Activated CD4-positive, alpha-beta T cell treated with anti-CD3 and anti-CD28 coated beads for 4 hours (primary cell): ENCODE results near the gene ASPSCR1.

ENCODE experiments used
- DNase-seq, 2 donors: peaks; one replicate each; pipeline ENCODE4 v3.0.0-alpha.2; 2020

ASPSCR1 gene

DNA sequence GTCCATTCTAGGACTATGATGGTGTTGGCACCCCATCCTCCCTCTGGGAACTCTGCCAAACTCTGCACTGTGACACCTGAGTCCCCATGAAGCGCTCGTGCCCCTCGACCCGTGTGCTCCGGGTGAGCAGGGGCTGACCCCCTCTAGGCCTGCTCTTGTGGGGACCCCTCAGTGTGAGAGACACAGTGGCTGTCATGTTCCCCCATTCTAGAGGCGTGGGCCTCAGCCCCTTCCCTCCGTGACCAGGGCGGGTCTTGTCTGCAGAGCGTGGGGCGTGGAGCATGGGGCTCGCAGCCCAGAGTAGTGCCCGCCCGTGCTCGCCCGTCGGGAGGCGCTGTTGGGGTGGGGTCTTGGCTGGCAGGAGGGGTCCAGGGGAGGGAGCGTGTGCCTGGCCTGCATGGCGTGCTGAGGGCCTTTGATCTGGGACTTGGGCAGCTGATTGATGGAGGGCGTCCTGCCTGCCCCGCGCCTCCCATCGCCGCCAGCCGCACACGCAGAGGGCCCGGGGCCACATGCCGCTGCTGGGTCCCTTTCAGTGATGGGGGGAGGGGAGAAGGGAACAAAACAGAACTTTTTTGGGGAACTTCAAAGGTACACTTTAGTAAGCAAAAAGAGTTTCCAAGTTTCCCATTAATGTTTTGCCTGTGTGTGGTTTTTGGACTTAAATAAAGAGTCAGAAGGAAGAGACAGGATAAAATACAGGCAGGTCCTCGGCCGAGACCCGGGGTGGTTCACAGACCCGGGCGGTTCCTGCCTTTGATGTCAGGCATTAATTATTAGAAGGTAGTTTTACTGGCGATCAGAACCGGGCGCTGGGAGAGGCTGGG is 22.8 kb downstream of the ASPSCR1 start:
- DNase-seq, result no peak

DNA sequence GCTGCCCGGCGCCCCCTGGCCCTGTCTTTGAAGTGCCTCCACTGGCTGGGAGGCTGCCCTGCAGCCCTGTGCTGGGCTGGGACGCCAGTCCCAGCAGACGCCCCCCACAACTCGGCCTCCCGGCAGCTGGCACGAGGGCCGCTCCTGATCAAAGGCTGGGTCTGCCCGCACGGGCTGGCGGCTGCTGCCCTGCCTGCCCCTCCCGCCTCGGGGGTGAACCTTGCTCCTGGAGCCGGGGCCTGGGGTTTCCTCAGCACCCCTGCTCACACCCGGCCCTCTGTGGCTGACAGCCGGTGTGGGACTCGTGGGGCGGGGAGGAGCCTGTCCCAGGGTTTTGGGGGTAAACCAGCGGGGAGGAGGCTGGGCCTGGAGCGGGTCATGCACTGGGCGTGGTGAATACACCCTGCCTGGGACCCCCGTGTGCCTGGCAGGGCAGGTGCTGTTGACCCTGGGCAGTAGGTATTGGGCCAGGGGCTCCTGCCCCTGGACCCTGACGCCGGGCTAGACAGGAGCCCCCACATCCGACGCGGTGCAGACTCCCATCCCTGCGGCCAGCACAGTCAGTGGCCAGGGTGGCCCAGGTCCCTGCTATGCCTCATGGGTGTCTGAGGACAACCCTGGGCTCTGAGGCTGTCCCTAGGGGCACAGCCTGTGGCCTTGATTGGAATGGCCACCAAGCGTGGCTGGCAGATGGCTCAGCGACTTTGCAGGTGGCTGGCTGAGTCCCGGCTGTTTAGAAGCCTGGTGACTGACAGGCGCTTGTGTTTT is 23.6 kb downstream of the ASPSCR1 start:
- DNase-seq, result no peak

DNA sequence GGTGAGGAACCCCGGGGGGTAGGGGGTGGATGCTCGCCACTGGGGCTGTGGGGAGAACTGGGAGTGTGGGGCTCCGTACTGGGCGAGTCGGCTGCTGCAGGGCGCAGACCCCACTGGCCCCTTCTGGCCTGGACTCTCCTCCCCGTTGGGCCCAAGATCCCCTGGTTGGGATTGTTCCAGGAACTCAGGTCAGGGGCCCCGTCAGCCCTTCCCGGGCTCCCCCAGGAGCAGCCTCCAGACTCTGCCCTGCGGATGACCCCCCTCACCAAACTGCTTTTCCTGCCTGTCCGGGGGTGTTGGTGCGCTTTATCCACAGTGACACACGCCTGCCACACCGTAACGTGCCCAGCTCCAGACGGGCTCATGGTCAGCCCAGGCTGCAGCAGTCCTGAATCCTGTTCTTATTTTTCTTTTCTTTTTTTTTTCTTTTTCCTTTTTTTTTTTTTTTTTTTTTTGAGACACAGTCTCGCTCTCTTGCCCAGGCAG is 24.2 kb downstream of the ASPSCR1 start:
- no peak for DNase-seq

DNA sequence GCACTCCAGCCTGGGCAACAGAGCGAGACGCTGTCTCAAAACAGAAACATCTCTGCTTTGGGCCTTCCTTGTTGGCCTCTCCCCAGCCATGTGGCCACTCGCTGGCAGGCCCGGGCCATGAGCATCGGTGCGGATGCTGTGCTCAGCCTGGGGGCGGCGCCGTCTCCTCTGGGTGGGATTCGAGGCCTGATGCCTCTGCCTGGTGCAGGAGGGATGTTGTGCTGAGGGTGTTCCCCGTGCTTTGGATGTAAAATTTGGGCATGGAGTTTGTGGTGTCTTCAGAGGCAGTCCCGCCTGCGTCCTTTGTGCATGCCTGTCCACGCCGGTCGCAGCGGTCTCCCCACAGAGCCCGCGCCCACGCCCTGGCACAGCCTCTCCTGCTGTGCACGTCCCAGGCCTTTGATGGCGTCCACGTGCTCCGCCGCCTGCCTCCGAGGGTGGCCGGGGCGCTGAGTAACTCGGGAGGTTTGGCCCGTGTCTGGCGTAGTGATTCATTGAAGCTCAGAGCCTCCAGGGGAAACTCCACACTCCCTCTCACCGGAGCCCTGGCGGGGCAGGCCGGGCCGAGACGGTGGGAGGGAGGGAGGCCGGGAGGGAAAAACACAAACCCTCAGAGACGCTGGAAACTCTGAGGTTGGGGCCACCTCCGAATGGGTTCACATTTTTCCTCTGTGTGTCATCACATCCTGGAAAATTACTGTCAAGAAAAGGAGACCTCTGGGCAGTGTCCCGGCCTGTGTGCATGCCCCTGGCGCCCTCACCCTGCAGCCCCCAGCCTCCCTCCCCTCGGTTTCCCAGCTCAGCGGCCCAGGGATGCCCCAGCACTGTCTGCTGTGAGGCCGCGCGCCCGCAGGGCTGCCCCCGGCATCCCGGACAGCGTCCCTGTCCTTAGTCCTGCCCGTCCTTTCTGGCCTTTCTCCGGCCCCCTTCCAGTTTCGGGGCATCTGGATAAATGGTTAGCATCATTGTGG is 26.3 kb downstream of the ASPSCR1 start:
- DNase-seq, result peak in 1 of 2 donors; percentile 40

DNA sequence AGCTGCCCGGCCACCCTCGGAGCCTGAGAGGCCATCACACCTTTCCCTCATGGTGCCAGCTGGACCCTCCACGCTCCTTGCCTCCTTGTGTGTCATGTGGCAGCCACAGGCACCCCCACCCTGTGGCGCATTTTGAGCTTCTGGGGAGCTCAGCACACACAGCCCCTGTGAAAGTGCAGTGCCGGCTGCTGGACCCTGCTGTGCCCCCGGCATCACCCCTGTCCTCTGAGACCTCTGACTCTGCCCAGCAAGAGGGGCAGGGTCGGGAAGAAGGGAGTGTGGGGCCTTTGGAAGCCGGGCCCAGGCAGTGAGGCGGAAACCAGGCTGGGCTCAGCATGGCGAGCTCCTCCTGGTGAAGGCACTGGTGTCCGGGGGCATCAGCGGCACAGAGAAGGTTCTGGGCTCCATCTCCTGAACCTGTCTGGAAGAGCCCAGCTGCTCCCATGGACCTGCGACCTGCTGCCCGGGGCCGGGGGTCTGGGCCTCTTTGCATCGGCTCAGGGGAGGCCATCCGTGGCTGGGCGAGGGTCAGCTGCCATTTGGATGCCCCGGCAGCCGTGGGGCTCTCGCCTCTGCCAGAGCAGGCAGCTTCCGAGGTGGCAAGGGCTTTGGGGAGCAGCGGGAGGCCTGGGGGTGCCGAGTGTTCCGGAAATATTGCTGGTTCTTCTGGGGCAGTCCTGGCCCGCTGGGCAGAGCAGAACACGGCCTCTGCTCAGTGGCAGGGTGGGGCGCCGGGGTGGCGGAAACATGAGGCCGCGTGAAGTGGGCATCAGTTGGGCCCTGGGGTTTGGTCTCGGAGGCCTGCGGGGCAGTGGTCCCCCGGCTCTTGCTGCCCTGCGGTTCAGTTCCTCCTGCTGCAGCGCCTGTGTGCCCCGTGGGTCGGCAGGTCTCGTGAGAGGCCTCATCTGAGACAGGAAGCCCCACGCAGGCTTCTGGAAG is 27.4 kb downstream of the ASPSCR1 start:
- DNase-seq, result no peak

DNA sequence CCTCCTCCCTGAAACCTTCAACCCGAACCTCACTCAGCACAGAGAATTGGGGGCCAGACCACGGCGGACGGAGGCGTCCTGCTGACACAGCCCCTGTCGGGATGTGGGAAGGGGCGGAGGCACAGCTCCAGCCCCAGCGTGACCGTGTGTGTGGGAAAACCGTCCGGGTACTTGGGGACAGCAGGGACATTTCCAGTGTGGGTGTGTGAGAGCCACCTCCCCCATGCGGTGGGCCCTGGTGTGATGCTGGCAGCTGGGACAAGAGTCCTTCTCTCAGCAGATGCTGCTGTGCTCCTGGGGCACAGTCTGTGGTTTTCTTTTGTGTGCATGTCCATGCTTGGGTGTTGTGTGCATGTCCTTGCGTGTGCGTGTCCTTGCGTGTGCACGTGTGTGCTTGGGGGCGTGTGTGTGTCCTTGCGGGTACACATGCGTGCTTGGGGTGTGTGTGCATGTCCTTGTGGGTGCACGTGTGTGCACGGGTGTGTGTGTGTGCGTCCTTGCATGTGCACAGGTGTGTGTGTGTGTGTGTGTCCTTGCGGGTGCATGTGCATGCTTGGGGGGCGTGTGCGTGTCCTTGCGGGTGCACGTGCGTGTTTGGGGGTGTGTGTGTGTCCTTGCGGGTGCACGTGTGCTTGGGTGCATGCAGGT is 28.4 kb downstream of the ASPSCR1 start:
- DNase-seq, result no peak

DNA sequence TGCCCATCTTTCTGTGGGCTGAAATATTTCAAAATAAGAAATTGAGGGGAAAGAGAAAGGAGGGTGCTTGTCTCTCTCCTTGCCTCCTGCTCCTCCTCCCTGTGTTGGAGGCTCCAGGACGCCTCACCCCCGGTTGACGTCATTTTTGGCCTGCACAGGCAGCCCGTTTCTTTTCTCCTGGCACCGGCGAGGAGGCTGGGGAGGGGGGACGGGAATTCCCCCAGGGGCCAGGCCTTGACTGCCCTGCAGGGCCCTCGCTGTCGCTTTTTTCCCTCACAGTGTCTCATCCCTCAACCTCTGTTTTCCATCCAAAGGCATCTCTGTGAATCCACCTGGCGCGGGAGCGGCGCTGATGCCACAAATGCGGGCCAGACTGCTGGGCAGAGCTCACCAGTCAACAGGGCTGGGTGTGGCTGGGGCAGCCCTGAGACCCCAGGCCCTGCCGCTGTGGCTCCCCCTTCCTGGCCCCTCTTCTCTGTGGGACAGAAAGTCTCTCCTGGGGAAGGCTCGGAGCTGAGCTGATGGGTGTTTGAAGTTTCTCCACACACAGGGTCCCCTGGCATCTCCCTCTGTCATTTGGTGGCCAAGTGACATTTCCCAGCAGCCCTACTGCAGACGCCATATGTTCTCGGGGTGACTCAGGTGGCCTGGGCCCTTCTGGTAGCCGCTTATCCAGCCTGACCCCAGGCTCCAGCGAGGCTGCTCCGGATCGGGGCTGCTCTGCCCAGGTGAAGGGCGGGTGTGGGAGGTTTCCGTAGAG is 29.2 kb downstream of the ASPSCR1 start:
- DNase-seq, result no peak

DNA sequence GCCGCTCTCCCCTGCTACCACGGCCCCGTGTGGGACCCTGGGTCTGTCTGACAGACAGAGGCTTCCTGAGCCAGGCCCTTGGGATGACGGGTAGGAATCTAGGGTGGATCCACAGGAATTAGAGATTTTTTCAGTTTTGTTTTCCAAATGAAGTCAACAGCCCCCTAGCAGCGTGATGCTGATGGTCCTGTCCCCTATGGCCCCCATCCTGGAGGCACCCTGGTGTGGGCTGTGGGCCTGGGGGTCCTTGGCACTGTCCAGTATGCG is 29.7 kb downstream of the ASPSCR1 start:
- no peak for DNase-seq

DNA sequence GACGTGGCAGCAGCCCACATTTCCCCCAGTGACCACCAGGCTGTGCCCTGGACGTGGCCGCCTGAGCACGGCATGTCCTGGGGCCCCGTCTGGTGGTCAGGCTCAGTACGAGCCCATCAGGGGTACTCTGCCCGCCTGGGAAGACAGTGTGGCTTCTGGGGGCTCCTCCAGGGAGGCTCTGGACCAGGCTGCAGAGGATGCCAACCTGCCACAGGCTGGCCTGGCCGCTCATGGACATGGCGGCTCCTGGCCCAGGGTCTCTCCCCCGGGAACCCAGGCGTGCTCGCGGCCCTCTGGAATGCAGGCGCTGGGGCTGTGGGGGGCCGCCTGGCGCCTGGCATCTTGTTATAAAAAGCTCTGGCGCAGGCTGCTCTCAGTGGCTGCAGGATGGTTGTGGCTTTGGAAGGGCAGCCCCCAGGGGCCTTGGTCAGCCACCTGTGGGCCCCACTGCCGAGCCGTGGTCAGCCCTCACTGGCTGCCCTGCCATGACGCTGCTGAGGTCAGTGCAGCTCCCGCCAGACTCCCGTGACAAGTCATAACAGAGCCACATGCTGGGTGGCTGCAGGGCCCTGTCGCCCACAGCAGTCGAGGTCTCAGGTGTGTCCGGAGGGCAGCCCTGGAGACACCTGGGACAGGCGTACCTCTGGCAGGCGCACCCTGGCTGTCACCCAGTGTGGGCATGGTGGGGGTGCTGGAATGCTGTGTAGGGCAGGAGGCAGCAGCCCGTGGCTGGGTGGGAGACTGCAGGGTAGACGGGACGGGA is 30.2 kb downstream of the ASPSCR1 start:
- no peak for DNase-seq

DNA sequence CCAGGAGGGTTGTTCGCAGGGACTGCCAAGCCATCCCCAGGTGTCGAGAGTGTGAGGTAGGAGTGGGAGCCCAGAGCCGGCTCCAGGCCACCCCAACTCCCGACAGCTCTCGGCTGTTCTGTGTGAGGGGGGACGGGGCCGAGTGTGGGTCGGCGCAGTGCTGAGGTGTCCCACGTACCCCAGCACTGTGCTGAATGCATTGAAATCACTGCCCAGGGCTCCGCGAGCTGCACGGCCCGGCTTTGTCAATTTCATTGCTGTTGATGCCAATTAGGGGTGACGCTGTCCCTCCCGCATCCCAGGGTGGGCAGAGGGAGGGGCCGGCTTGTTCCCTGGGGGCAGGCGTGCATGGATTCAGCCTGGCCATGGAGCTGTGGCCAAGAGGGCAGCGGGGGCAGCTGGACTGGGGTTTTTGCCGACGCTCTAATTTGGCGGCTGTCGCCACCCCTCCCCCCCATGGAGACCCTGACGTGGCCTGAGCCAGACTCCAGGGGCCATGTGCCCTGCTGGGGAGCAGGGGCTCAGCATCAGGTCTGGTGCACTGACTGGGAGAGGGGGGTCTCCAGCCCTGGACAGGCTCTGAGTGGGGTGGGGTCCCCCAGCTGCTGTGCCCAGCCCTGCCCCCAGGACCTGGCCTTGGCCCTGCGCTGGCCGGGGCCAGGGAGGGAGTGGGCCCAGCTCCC is 31.0 kb downstream of the ASPSCR1 start:
- no peak for DNase-seq

DNA sequence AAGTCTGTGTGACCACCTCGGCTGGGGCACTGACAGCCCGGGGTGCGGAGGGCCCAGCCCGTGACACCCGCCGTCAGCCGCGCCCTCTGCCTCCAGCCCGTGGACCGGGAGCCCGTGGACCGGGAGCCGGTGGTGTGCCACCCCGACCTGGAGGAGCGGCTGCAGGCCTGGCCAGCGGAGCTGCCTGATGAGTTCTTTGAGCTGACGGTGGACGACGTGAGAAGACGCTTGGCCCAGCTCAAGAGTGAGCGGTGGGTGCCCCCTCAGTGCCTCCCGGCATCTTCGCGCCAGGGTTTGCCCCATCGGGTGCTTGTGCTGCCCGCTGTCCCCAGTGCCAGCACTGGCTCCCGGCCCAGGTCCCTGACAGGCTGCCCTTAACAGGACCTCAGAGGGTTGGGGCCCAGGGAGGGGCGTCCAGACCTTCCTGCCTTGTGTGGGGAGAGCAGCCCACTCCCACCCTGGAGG is 31.5 kb downstream of the ASPSCR1 start:
- no peak for DNase-seq

DNA sequence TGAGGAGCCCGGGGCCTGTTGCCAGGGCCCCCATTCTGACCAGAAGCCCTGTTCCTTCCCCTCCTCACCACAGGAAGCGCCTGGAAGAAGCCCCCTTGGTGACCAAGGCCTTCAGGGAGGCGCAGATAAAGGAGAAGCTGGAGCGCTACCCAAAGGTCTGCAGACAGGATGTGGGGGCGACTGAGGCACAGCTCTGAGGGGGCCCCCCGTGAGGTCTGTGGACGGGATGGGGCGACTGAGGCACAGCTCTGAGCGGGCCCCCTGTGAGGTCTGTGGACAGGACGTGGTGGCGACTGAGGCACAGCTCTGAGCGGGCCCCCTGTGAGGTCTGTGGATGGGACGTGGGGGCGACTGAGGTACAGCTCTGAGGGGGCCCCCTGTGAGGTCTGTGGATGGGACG is 32.0 kb downstream of the ASPSCR1 start:
- no peak for DNase-seq

DNA sequence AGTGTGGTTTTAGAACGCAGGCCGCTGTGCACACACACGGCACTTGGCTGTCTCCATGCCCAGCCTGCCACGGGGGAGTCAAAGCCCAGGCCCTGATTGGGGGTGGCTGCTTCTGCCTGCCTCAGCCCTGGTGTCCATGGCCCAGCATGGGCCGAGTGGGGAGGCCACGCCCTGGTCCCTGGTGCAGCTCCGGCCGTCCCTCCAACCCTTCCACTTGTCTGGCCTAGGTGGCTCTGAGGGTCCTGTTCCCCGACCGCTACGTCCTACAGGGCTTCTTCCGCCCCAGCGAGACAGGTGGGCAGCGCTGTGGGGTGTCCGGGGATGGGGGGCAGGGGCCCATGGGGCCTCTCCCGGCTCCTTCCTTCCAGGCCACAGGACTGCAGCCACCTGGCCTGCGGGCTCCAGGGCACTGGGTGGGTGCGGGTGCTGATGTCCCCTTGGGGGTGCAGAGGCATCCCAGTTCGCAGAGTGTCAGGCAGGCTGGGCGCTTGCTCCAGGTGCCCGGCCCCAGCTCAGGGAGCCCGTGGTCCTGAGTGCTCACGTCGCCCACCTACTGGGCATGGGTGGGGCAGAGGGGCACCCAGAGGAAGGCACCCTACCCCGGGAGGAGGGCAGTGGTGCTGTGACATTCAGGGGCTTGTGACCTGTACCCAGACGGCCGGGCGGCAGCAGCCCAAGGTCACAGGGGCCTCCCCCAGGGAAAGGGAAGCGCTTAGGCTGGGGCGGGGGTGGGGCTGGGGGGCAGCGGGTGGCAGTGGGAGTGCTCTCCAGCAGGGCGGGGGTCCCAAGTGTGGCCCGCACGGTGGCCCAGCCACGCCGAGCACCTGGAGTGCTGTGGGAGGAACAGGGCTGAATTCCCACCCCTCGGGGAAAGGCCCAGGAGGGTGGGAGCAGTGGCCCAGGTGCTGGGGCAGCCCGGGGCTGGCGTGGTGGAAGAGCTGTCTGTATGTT is 33.4 kb downstream of the ASPSCR1 start:
- no peak for DNase-seq

DNA sequence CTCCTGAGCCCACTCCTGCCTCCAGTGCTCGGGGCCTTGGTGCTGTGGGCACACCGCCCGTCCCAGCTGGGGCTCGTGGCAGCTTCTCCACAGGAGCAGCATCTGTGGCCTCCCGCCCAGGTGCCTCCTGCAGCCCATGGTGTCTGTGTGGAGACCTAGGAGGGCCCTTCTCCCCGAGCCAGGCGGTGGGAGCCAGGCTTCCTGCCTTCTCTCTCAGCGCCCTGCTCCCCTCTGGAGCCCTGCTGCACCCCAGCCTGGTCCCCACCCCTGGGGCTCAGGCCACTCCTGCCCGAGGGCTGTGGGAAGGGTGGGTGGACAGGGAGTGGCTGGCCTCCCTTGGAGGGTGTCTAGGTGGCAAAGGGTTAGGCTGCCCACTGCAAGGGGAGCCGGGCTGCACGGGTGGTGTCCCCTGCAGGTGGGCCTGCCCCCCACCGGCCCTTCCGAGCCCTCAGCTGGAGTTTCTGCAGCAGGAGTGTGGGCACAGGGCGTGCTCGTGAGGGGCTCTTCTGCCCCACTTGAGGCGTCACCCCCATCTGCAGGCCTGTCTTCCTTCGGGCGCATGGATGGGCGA is 34.3 kb downstream of the ASPSCR1 start:
- DNase-seq, result no peak

DNA sequence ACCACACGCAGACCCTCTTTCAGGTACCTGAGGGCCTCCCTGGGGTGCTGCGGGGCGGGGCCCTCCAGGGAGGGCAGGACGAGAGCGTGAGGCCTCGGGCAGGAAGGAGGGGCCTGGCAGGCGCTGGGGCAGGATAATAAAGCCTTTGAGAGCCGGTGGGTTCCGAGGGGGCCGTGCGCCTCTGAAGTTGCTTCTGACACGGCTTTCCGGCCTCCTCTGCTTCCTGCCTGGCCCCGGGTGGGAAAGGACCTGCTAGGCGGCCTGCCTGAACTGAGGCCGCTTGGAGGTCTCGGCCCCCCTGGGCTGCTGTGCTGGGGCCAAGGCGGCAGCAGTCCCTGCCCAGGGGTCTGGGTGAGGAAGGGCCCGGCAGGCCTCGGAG is 34.8 kb downstream of the ASPSCR1 start:
- DNase-seq, result no peak

DNA sequence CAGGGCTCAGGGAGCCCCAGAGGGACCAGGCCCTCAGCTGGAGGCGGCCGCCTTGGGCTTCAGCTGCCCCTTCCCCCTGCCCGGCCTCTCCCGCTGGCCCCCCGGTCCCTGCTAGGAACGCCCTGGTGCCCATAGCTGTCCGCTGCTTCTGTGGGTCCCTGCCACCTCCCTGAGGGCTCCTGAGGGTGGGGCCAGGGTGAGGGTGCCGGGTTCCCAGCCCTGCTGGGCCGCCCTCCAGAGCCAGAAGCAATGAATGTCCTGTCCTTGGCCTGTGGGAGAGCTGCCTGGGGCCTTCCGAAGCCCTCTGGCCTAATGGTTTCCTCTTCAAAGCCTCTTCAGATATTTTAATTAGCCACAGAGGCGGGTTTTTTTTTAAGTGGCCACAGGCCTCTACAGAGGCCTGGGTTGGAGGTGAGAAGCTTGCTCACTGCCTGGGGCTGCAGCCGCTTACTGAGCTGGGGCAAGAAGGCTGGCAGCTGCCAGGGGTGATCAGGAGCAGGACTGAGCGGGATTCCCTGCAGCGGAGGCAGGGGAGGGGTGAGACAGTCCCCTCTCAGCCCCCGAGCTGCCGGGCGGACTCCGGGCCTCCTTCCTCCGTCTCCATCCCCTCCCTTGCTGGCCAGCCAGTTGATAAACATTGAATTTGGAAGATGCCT is 35.3 kb downstream of the ASPSCR1 start:
- no peak for DNase-seq

DNA sequence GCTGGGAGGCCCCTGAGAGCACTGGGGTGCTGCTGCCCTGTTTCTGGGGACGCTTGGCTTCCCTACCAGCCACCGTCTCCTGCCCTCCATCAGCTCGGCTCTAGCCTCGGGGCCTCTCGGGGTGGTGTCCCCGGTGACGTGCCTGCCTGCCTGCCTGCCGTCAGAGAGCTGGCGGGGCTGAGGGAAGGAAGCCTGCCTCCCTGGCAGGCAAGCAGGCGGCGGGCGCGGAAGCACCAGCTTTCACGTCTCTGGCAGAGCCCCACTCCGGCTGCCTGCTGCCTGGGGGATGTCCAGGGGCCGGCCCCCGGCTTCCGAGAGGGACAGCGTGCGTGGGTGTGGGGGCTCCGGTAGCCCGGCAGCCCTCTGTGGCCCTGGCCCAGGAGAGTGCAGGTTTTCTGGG is 35.9 kb downstream of the ASPSCR1 start:
- DNase-seq, result no peak
